ENCODE measurements around the gene STMND1. TPM values are rescaled to one million over a fixed set of nuclear protein-coding genes. Genes with fewer than 3 reads are reported as not detected.

Gene STMND1
- total RNA-seq, 1 experiment from 2014 or later, result not detected

DNA sequence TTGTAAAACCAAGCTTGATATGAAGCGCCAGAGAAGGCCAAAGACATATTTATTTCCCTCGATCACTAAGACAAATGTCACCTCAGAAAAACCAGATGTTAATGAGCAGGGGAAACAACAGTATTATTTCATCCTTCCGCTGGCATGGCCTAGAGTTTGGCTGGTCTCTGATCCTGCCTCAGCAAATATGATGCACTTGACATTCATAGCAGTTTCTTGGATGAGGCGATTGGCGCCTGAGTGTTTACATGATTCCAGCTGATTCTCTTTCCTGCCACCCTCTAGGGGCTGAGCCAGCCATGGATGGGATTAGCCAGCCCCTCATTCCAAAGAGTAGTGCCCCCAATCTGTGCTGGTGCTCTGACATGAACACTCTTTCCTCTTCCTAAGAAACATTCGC, 67.9 kb downstream of the STMND1 start:
- no peak overlapping the region for H3K27ac Mint-ChIP-seq (ENCODE audit: low read depth, unreplicated experiment)
- H3K9me3 Mint-ChIP-seq (ENCODE audit: unreplicated experiment), result no peaks in the 10 kb centered on the region
- CTCF ChIA-PET, result interaction anchor here (0.6 to 1.4 kb wide), 6 partner anchors 29 to 634 kb away, joined by 3 to 5 read pairs (median 4); no protein-coding TSS in a partner anchor

DNA sequence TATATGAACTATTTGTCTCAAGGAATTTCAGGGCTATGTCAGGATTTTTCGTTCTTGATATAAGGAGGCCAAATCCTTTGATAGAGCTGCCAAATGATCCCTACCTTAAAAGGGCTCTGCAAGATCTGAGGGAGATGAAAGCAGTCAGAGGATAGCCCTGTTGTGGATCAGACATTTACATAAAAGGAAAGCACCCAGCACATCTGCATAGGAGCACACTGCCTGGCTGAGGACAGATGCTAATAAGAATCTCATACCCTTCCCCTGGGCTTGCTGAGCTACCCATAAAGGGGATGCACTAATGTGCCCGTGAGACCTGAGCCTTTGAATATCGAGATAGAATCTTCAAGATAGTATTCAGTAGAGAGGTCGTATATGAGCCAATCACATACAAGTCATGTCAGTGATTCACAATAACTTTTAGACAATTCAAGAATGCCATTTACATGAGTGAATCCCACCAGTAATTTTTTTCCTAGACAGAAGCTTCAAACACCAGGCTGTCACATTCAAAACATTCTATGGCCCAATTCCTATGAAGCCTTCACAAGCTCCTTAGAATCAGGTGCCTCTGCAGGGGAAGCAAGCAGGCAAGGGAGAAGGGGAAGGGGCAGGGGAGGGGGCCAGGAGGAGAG, 71.1 kb downstream of the STMND1 start:
- DNase-seq (ENCODE audit: unreplicated experiment), result no peak
- BruUV-seq (replicated peaks), result no TSS peak
- ChIA-PET CTCF (no interaction called here), POLR2A (no interaction called here)
- intact Hi-C loops (cut with micrococcal nuclease), result no loop called here
- H3K36me3 Mint-ChIP-seq (ENCODE audit: insufficient read depth, unreplicated experiment), result no peaks in the 10 kb centered on the region
- peaks cover 5% of the 10 kb centered on the region for H3K9me3 Mint-ChIP-seq (ENCODE audit: unreplicated experiment)
- H3K27ac Mint-ChIP-seq (ENCODE audit: low read depth, unreplicated experiment), result no peak overlapping the region
- TF ChIP-seq, protein P1, sequence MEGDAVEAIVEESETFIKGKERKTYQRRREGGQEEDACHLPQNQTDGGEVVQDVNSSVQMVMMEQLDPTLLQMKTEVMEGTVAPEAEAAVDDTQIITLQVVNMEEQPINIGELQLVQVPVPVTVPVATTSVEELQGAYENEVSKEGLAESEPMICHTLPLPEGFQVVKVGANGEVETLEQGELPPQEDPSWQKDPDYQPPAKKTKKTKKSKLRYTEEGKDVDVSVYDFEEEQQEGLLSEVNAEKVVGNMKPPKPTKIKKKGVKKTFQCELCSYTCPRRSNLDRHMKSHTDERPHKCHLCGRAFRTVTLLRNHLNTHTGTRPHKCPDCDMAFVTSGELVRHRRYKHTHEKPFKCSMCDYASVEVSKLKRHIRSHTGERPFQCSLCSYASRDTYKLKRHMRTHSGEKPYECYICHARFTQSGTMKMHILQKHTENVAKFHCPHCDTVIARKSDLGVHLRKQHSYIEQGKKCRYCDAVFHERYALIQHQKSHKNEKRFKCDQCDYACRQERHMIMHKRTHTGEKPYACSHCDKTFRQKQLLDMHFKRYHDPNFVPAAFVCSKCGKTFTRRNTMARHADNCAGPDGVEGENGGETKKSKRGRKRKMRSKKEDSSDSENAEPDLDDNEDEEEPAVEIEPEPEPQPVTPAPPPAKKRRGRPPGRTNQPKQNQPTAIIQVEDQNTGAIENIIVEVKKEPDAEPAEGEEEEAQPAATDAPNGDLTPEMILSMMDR (IDR thresholded peaks at IDR 0.05; ENCODE audit: unreplicated experiment), result no peak
- H3K4me3 Mint-ChIP-seq (ENCODE audit: unreplicated experiment), result no peak overlapping the region
- H3K27me3 Mint-ChIP-seq (ENCODE audit: insufficient read depth, unreplicated experiment), result no peaks in the 10 kb centered on the region
- H3K4me1 Mint-ChIP-seq (ENCODE audit: insufficient read depth, unreplicated experiment), result no peaks in the 10 kb centered on the region

More for the DNA sequence above, 67.9 kb downstream of the STMND1 start:
- Mint-ChIP-seq H3K4me3 (ENCODE audit: unreplicated experiment) (no peak overlapping the region), H3K36me3 (ENCODE audit: insufficient read depth, unreplicated experiment) (no peaks in the 10 kb centered on the region), H3K4me1 (ENCODE audit: insufficient read depth, unreplicated experiment) (no peaks in the 10 kb centered on the region), H3K27me3 (ENCODE audit: insufficient read depth, unreplicated experiment) (no peaks in the 10 kb centered on the region)
- TF ChIP-seq, protein P1 (IDR thresholded peaks at IDR 0.05; ENCODE audit: unreplicated experiment), result no peak
- POLR2A ChIA-PET, result interaction anchor here (1.2 to 1.3 kb wide), 2 partner anchors 15 to 431 kb away, joined by 3 to 5 read pairs; partner anchors contain the start of gene FAM8A1
- no TSS peak for BruUV-seq (replicated peaks)
- no peak for DNase-seq (ENCODE audit: unreplicated experiment)
- intact Hi-C loops (cut with micrococcal nuclease), result no loop called here

DNA sequence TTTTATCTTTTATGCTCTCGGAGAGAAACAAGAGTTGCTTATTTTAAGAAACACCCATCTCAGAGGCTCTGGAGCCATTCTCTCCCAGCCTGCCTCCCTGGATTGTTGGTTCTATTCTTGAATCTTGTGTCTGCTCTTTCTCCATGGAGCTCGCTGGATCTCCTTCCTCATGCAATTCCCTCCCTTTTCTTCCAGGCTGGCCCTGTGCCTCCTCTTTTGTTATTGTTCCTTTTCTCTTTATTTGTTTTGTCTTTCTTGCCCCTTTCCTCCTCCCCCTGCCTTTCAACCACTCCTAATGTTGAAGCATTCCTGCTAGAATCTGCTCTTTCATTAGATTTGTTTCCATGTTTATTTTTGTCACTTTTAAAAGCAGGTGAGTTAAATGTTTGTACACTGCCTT, 76.5 kb downstream of the STMND1 start:
- no peak for DNase-seq (ENCODE audit: unreplicated experiment)
- H3K36me3 Mint-ChIP-seq (ENCODE audit: insufficient read depth, unreplicated experiment), result no peaks in the 10 kb centered on the region
- H3K9me3 Mint-ChIP-seq (ENCODE audit: unreplicated experiment), result peaks cover 19% of the 10 kb centered on the region
- H3K4me3 Mint-ChIP-seq (ENCODE audit: unreplicated experiment), result no peak overlapping the region
- ChIA-PET CTCF (no interaction called here), POLR2A (interaction anchor here (0.5 to 0.8 kb wide), 2 partner anchors 91 to 185 kb away, joined by 3 to 6 read pairs; no protein-coding TSS in a partner anchor)
- peaks cover 7% of the 10 kb centered on the region for H3K4me1 Mint-ChIP-seq (ENCODE audit: insufficient read depth, unreplicated experiment)
- intact Hi-C loops (cut with micrococcal nuclease), result no loop called here
- BruUV-seq (replicated peaks), result no TSS peak
- no peaks in the 10 kb centered on the region for H3K27me3 Mint-ChIP-seq (ENCODE audit: insufficient read depth, unreplicated experiment)
- no peak overlapping the region for H3K27ac Mint-ChIP-seq (ENCODE audit: low read depth, unreplicated experiment)
- TF ChIP-seq, protein P1 (IDR thresholded peaks at IDR 0.05; ENCODE audit: unreplicated experiment), result no peak

DNA sequence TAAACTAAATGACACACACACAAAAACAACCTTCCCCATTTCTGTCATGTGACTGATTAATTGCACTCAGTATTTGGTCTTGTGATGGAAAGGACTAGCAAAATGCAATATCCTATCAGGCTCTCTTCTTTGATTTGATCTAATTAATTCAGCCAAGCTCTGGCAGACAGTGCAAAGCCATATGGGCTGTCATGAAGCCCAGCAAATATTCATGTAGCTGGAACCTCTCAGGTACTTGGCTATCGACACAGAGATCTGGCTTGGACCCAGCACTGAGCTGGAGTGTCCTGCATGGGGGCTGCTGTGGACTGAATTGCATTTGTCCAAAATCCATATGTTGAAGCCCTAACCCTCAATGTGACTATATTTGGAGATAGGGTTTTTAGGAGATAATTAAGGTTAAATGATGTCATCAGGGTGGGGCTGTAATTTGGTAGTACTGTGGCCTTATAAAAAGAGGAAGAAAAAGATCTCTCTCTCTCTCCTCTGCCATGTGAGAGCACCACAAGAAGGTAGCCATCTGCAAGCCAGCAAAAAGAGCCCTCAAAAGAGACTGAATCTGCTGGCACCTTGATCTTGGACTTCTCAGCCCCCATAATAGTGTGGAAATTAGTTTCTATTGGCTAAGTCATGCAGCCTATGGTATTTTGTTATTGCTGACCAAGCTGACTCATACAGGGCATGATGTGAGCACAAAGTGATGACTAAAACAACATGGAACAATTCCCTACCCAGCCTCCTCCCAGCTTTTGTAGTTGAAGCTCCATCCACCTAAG, 77.1 kb downstream of the STMND1 start:
- no peak overlapping the region for H3K4me3 Mint-ChIP-seq (ENCODE audit: unreplicated experiment)
- intact Hi-C loops (cut with micrococcal nuclease), result no loop called here

More for the DNA sequence above, 77.1 kb downstream of the STMND1 start:
- H3K36me3 Mint-ChIP-seq (ENCODE audit: insufficient read depth, unreplicated experiment), result no peaks in the 10 kb centered on the region
- peak overlapping the region; percentile 88 for H3K27ac Mint-ChIP-seq (ENCODE audit: low read depth, unreplicated experiment)
- TF ChIP-seq, protein P1 (IDR thresholded peaks at IDR 0.05; ENCODE audit: unreplicated experiment), result no peak
- H3K27me3 Mint-ChIP-seq (ENCODE audit: insufficient read depth, unreplicated experiment), result no peaks in the 10 kb centered on the region
- H3K4me1 Mint-ChIP-seq (ENCODE audit: insufficient read depth, unreplicated experiment), result peaks cover 7% of the 10 kb centered on the region
- BruUV-seq (replicated peaks), result no TSS peak
- ChIA-PET POLR2A (interaction anchor here (0.5 to 1.0 kb wide), 4 partner anchors 13 to 421 kb away, joined by 3 to 6 read pairs (median 4); partner anchors contain the start of gene FAM8A1), CTCF (interaction anchor here (0.5 to 1.4 kb wide), 3 partner anchors 55 to 637 kb away, joined by 3 to 4 read pairs (median 3); no protein-coding TSS in a partner anchor)
- DNase-seq (ENCODE audit: unreplicated experiment), result peak; percentile 50
- peaks cover 19% of the 10 kb centered on the region for H3K9me3 Mint-ChIP-seq (ENCODE audit: unreplicated experiment)

All from MCF 10A (cell line).